HG03097 (cell line): ENCODE results near the gene ARPC1A.
"Not testable (repeated sequence)": the region's sequence is repeated elsewhere in the genome, so short reads cannot be mapped to it uniquely, and the experiment has no call there.

Experiments
- ATAC-seq: cut with Tn5 transposase; IDR thresholded peaks from one replicate; pipeline ENCODE4 v1.9.1; 2021; ENCODE audit not compliant: unreplicated experiment, low FRiP score

Gene ARPC1A

DNA sequence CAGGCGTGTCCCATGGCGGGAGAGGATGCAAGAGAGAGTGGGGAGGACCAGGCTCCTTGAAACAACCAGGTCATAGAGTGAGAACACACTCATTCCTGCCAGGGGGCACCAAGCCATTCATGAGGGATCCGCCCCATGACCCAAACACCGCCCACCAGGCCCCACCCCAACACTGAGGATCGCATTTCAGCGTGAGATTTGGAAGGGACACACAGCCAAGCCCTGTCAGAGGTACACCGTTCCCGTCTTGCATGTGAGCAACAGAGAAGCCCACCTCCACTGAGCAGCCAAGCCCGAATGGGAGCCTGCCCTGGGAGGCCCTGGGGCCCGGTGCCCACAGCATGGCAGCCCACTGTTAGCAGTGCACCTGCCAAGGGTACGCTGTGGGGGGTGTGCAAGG, 40.9 kb downstream of the ARPC1A start:
- ATAC-seq = no peak

- ATAC-seq = no peak
Measured at GRCh38 chr7:99368750-99369389, 43.2 kb downstream of the ARPC1A start.

DNA sequence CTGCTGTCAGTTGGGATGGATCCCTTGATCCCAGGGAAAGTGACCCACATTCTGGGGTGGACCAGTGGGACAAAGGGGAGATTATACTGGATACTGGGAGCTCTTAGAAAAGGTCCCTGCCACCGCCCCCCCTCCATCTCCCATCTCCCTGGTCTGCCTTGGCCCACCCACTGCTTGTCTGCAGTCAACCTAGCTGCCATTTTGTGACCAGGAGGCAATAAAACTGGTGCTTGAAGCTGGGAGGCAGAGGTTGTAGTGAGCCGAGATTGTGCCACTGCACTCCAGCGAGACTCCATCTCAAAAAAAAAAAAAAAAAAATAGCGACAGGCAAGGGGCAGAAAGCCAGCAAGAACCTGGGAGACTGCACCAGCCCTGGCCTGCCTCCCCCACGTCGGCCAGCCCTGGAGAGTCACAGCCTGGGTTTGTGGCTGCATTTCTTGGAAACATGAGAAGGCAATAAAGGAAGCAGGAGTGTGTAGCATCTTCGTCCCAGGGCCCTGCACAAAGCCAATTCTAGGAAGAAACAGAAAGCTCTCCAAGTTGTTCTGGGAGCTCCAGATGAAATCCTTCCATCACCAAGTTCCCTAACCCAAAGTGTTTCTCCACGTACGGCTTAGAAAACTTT, 44.2 kb downstream of the ARPC1A start:
- ATAC-seq = no peak

GRCh38 chr7:99371376-99371920, 45.8 kb downstream of the ARPC1A start:
- ATAC-seq = no peak

DNA sequence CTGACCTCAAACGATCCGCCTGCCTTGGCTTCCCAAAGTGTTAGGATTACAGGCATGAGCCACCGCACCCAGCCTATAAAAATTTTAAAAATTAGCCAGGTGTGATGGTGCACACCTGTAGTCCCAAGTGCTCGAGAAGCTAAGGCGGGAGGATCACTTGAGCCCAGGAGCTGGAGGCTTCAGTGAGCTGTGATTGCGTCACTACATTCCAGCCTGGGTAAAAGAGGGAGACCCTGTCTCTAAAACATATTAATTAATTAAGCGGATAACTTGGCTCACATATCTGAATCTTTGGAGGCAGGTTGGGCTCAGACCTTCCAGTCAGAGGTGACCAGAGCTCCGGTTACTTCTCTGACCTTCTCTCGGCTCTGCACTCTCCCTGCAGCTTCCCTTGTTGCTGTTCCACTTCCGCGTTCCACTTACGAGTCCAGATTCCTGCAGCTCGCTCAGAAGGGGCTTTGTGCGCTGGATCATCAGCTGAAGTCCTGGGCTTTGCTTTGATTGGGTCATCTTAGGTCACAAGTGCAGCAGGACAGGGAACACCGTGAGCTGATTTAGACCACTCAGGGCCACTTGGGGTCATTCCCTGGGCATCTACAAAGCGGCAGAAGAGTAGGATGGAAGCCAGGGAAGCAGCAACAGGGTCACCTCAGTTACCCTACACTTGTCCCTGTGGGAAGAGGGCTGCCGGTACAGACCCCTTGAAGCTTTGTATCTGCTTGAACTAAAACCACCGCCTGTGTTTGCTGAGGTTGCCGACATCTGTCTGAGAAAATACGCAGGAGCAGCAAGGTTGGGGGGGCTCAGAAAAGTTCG, 46.8 kb downstream of the ARPC1A start:
- ATAC-seq = no peak

DNA sequence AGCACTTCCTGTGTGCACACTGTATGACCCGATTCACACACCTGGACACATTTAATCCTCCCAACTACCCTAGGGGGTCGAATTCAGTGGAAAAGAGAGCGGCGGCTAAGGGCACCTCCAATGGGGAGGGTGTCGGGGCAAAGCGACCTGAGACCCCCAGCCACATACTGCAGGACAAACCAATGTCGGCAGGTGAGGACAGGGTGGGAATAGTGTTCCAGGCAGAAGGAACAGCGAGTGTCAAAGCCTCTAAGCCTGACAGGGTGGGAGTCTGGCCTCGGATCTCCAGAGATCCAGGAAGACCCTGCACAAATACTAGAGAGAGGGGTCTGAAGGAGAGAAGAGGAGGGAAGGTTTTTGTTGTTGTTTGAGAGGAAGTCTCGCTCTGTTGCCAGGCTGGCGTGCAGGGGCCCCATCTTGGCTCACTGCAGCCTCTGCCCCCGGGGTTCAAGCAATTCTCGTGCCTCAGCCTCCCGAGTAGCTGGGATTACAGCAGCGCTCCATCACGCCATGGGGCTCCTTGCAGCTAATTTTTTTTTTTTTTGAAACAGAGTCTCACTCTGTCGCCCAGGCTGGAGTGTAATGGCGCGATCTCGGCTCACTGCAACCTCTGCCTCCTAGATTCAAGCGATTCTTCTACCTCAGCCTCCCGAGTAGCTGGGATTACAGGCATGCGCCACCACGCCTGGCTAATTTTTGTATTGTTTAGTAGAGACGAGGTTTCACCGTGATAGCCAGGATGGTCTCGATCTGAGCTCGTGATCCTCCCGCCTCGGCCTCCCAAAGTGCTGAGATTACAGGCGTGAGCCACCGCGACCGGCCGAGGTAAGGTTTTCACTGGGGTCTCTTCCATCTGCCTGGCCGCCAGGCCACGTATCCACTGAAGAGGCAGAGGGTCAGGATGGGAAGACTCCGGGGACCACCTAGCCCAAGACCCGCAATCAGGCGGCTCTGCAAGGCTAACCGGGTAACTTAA, 47.7 kb downstream of the ARPC1A start:
- no peak for ATAC-seq

DNA sequence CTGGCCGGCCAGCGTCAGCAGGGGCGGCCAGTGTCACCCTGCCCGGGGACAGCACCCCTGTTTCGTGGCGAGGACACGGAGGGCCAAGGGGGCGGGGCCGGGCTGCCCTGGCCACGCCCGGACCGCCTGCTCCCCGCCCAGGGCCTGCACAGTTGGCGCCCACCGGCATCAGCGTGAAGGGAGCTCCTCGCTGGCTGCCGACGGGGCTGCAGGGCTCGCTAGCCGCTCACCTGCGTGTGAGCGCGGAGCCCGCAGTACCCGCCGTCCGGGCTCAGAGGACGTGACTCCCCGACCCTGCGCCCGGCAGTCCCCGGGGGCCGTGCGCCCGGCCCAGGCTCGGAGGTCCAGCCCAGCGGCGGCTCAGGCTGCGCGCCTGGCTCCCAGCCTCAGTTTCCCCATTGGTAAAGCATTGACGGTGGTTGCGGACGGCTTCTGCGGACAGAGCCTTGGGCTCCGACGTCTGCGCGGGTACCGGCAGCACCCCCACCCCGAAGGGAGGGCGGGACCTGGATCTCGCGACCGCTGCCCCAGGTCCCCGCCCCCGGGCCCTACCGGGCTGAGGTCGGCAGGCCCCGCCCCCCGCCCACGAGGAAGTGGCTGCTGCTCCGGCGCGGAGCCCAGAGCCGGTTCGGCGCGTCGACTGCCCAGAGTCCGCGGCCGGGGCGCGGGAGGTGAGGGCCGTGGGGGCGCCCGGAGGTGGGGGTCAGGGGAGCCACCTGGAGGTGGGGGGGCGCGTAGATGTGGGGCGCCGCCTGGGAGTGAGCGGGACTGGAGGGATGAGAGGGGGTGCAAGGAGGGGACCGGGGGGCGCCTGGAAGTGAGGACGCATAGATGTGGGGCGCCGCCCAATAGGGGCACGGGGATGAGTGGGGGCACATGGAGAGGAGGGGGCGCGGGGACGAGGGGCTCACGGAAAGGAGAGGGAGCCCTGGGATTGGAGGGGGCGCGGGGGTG, 48.7 kb downstream of the ARPC1A start, which contains the start of gene ARPC1B:
Gene ARPC1B (plus strand): TSS at position 620 of the 954 bp plus-strand sequence. CDS start 10,985 bp downstream, outside the sequence.
- ATAC-seq = peak; percentile 45

GRCh38 chr7:99375070-99375807, 49.5 kb downstream of the ARPC1A start:
- no peak for ATAC-seq

GRCh38 chr7:99379043-99379577, 53.4 kb downstream of the ARPC1A start:
- no peak for ATAC-seq

DNA sequence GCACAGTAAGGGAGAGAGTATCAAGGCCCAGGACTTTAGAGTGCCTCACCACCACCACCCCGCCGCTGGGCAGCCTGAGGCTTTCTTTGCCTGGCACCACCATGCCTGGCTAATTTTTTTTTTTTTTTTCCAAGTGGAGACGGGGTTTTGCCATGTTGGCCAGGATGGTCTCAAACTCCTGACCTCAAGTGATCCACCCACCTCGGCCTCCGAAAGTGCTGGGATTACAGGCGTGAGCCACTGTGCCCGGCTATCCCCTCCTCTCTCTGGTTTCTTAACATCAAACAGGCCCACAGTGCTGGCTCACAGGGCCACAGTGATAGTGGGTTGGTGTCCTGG, 54.0 kb downstream of the ARPC1A start:
- not testable (repeated sequence) for ATAC-seq

DNA sequence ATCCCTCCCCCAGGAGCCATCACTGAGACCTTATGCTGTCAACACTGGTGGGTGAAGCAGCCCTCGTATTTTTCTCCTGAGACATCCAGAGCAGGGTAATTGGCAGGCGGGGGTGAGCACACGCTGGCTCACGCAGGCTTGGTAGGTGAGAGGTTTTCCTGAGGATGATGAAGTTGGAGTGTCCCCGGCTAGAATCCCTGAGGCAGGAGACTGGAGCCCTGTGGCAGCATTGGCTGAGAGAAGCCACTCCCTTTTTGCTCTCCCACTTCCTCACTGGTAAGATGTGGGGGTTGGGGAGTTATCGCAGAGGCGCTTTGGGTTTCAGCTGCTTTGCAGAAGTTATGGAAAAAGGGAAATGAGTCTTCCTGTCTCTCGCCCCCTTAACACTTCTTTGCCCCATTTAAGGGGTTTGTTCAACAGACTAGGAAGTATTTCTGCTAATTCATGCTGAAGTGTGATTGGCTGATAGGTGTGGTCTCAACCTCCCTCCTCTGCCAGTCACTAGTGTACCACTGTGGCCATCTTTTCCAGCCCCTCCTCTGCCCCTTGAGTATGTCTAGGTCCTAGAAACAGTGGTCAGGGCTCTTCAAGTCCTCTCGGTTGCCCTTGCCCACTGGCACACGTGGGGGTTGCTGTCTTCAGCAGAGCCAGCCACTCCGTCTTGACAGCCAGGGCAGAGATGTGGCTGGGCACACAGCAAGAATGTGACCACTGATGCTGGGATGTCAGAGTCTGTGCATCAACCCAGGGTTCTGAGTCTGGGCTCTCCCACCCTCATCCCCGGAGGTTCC, 54.5 kb downstream of the ARPC1A start:
- peak; percentile 27 for ATAC-seq

DNA sequence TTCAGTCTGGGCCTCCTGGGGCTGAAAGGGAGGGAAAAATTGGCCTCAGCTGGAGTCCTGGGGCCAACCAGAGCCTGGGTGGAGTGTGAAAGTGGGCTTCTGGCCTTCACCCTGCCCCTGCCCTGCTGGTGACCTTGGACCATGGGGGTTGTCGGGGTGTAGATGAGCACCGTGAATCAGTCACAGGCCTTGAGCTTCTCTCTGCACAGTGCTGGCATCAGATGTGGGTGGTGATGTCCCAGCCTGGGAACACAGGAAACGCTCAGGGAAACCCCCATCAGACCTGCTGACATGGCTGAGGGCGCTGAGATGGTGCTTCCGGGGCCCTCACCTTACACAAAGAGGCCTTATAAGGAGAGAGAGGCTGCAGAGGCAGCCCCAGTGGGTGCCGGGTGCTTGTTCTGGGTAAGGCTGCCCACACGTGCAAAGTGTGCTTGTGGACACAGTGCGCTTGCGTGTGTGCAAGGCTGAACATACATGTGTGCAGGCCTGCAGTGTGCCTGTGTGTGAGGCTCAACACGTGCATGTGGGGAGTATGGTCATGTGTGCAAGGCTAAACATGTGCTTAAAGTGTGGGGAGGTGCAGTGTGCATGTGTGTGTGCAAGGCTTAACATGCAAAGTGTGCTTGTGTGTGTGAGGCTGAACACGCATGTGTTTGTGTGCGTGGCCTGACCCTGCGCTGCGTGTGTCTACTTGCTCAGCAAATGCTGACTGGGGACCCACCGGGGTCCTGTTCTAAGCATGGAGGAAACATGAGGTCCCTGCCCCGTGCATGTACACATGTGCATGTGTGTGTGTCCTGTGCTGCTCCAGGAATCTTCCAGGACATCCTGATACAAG, 55.3 kb downstream of the ARPC1A start:
- peak; percentile 75 for ATAC-seq

GRCh38 chr7:99381664-99382075, 56.0 kb downstream of the ARPC1A start:
- ATAC-seq = no peak

DNA sequence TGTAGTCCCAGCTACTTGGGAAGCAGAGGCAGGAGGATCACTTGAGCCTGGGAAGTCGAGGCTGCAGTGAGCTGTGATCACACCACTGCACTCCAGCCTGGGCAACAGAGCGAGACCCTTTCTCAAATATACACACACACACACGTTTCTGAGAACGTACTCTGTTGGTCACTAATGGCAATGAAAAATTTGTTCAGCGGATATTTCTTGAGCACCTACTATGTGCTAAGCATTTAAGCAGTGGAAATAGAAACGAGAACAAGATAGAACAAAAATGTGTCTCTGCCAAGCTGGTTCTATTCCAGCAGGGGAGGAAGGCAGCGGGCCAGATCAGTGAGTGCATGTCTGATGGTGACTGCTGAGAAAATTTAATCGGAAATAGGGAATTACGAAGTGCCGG, 57.5 kb downstream of the ARPC1A start:
- ATAC-seq = no peak

DNA sequence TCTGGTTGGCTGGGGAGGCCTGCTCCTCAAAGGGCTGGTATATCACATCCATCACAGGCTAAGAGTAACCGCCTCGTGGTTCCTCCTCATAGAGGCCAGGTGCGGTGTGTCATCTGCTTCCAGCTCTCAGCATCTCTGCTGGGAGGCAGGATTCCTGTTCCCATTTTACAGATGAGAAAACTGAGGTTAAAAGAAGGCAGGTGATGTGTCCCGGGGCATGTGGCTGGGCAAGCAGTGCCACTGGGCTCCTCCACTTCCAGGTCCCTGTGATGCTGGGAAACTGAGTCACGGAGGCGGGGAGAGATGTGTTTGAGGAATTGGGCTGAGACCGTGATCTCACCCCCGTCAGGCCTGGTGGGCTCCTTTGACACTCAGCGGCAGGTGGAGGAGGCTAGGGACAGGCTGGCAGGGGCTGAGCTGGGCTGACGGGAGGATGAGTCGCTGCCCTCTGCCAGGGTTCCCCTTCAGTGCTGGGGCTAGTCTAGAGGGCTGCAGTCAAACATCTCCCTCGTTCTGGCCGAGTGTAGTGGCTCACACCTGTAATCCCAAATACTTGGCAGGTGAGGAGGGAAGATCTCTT, 58.2 kb downstream of the ARPC1A start:
- ATAC-seq = no peak

DNA sequence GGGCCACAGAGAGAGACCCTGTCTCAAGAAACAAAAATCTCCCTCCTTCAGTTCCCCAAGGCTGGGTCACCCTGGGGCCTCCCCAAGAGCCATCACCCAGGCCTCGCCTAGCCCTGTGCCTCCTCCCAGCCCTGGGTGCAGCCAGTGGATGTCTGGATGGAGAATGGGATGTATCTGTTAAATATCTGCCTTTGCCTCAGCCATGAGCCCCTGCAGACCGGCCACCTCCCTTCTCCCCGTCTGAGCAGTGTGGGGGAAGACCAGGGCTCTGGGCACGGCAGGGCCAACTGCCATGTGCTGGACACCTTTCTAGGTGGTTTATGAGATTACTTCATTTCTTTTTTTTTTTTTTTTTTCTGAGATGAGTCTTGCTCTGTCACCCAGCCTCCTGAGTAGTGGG, 58.8 kb downstream of the ARPC1A start:
- no peak for ATAC-seq
